Anterior cingulate cortex (tissue), 58 donors: ENCODE results near the gene TRMT61A.
A peak's percentile ranks its signal among the peaks of the same experiment; 100 is the strongest.
"Not testable (repeated sequence)": the region's sequence is repeated elsewhere in the genome, so short reads cannot be mapped to it uniquely, and the experiment has no call there.

Experiments
- DNase-seq, 58 donors: peaks; one replicate each; lab custom pipeline; 2025; lab: John Stamatoyannopoulos, UW

TRMT61A gene

GRCh38 chr14:103508521-103509329, 20.3 kb upstream of the TRMT61A start:
- no peak for DNase-seq

- no peak for DNase-seq
These were observed 18.9 kb upstream of the TRMT61A start for GRCh38 chr14:103509864-103510723.

GRCh38 chr14:103510724-103511693, 18.0 kb upstream of the TRMT61A start:
- DNase-seq = peak in 2 of 58 donors; percentile 33 to 43

GRCh38 chr14:103512180-103512579, 16.8 kb upstream of the TRMT61A start:
- not testable (repeated sequence) for DNase-seq

GRCh38 chr14:103512701-103513611, 16.0 kb upstream of the TRMT61A start:
- DNase-seq = peak in 50 of 58 donors; percentile 37 to 92 (median 74)

GRCh38 chr14:103514596-103515421, 14.2 kb upstream of the TRMT61A start:
- DNase-seq = no peak

GRCh38 chr14:103516426-103517173, 12.4 kb upstream of the TRMT61A start:
- DNase-seq = peak in 2 of 58 donors; percentile 20 to 37

- DNase-seq = no peak
These were observed 11.8 kb upstream of the TRMT61A start for GRCh38 chr14:103517174-103517566.

- peak in 11 of 58 donors; percentile 40 to 65 (median 46) for DNase-seq
These were observed 11.1 kb upstream of the TRMT61A start for GRCh38 chr14:103517721-103518421.

- peak in 46 of 58 donors; percentile 24 to 72 (median 52) for DNase-seq
These were observed 10.5 kb upstream of the TRMT61A start for GRCh38 chr14:103518422-103519042.

GRCh38 chr14:103519043-103519836, 9.8 kb upstream of the TRMT61A start:
- DNase-seq = peak in 3 of 58 donors; percentile 36 to 52 (median 41)

- DNase-seq = peak in 3 of 58 donors; percentile 30 to 33 (median 32)
These were observed 9.2 kb upstream of the TRMT61A start for GRCh38 chr14:103519837-103520212.

- no peak for DNase-seq
These were observed 8.7 kb upstream of the TRMT61A start for GRCh38 chr14:103520269-103520656.

GRCh38 chr14:103520657-103521437, 8.1 kb upstream of the TRMT61A start:
- DNase-seq = peak in 49 of 58 donors; percentile 42 to 86 (median 72)
